HL-60 (cell line): ENCODE results near the gene TNFSF12.

ENCODE experiments used
- POLR2AphosphoS5 ChIP-seq: IDR thresholded peaks from 2 replicates; pipeline ENCODE4 v1.6.1; 2012; ENCODE audit warnings: low read depth
- SPI1 ChIP-seq: IDR thresholded peaks from 2 replicates; pipeline ENCODE4 v1.6.1; 2012; ENCODE audit warnings: low read depth, mild to moderate bottlenecking, borderline replicate concordance
- TF ChIP-seq, protein P1 (sequence below): IDR thresholded peaks from one replicate; pipeline ENCODE4 v1.5.1; 2011; ENCODE audit warnings: low read length, control low read depth, inconsistent platforms; ENCODE audit not compliant: insufficient read depth
- TF ChIP-seq, protein P2 (sequence below): IDR thresholded peaks from 2 replicates; pipeline ENCODE4 v1.6.1; 2012; ENCODE audit warnings: low read depth; ENCODE audit not compliant: insufficient replicate concordance

DNA sequence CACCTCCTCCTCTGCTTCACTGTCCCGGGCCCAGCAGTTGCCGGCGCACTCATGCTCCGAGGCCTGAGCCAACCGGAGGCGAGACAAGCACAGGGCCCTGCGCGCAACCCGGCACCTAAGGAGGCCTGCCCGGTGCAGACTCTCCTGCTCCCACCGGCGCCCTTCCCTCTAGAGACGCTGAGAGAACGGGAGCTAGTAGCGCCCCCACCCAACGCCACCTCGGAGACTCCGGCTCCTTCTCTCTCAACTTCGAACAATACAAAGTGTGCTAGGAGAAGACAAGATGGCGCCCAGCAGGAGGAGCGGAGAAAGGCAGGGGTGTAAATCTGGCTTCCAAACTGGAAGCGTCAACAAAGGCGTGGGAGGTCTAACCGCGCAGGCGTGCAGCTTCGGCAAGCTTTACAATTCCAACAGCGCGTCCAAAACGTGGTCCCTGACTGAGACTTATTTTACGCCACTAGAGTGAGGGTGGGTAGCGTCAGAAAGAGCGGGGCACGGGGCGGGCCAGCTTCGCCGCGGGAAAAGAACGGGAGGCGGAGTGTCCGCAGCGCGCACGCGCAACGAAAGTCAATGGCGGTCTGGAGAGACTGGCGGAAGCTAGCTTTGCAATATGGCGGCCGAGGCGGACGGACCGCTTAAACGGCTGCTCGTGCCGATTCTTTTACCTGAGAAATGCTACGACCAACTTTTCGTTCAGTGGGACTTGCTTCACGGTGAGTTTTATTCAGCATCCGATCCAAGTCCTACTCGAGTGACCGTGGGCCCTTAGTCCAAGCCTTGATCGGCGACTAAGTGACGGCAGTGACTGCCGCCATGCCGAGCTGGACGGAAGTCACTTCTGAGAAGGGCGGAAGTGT lies 34.6 kb downstream of the TNFSF12 start, which contains the start of gene MPDU1:
- TF ChIP-seq, protein P1, sequence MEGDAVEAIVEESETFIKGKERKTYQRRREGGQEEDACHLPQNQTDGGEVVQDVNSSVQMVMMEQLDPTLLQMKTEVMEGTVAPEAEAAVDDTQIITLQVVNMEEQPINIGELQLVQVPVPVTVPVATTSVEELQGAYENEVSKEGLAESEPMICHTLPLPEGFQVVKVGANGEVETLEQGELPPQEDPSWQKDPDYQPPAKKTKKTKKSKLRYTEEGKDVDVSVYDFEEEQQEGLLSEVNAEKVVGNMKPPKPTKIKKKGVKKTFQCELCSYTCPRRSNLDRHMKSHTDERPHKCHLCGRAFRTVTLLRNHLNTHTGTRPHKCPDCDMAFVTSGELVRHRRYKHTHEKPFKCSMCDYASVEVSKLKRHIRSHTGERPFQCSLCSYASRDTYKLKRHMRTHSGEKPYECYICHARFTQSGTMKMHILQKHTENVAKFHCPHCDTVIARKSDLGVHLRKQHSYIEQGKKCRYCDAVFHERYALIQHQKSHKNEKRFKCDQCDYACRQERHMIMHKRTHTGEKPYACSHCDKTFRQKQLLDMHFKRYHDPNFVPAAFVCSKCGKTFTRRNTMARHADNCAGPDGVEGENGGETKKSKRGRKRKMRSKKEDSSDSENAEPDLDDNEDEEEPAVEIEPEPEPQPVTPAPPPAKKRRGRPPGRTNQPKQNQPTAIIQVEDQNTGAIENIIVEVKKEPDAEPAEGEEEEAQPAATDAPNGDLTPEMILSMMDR, result no peak
- TF ChIP-seq POLR2AphosphoS5 (peak; percentile 73; the same call in 1 of the 2 replicates), SPI1 (peak; percentile 74; the same call in 1 of the 2 replicates)
- TF ChIP-seq, protein P2, sequence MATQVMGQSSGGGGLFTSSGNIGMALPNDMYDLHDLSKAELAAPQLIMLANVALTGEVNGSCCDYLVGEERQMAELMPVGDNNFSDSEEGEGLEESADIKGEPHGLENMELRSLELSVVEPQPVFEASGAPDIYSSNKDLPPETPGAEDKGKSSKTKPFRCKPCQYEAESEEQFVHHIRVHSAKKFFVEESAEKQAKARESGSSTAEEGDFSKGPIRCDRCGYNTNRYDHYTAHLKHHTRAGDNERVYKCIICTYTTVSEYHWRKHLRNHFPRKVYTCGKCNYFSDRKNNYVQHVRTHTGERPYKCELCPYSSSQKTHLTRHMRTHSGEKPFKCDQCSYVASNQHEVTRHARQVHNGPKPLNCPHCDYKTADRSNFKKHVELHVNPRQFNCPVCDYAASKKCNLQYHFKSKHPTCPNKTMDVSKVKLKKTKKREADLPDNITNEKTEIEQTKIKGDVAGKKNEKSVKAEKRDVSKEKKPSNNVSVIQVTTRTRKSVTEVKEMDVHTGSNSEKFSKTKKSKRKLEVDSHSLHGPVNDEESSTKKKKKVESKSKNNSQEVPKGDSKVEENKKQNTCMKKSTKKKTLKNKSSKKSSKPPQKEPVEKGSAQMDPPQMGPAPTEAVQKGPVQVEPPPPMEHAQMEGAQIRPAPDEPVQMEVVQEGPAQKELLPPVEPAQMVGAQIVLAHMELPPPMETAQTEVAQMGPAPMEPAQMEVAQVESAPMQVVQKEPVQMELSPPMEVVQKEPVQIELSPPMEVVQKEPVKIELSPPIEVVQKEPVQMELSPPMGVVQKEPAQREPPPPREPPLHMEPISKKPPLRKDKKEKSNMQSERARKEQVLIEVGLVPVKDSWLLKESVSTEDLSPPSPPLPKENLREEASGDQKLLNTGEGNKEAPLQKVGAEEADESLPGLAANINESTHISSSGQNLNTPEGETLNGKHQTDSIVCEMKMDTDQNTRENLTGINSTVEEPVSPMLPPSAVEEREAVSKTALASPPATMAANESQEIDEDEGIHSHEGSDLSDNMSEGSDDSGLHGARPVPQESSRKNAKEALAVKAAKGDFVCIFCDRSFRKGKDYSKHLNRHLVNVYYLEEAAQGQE, result peak; percentile 80
